Lower leg skin (tissue), 4 donors: Measurements from ENCODE around the gene LOXL3. TPM values are rescaled to one million over a fixed set of nuclear protein-coding genes. Genes with fewer than 3 reads are reported as not detected.

Experiments used
- DNase-seq, 2 donors: peaks; one replicate each; pipeline ENCODE4 v3.0.0-alpha.2; 2019; ENCODE audit warnings: low spot score in 2 of 2
- H3K4me3 ChIP-seq: fragments of 200-600 bp; sonication (generic); 2 replicates; pipeline ENCODE4 v1.5.1; 2017; ENCODE audit warnings: mild to moderate bottlenecking, low read depth; ENCODE audit not compliant: poor library complexity, severe bottlenecking
- CTCF ChIP-seq, 3 donors: fragments of 450-650 bp; IDR thresholded peaks; one replicate each; pipeline ENCODE4 v1.5.1; 2016; ENCODE audit warnings: antibody characterized with exemption in 3 of 3, mild to moderate bottlenecking in 3 of 3, moderate library complexity in 2 of 3
- POLR2A ChIP-seq, 2 donors: fragments of 450-650 bp; IDR thresholded peaks; one replicate each; pipeline ENCODE4 v1.6.1; 2016 to 2017; ENCODE audit warnings: antibody characterized with exemption in 2 of 2, mild to moderate bottlenecking in 1 of 2, moderate library complexity in 1 of 2
- WGBS, 2 donors: methylation state at CpG; one replicate each; pipeline ENCODE4 v1.1.5; 2018; 5-methylcytosine and 5-hydroxymethylcytosine counted together
- intact Hi-C: fragments of 100-400 bp; cut with DNase I; formaldehyde crosslinking; loops from one replicate; pipeline ENCODE4 v1.15.0; 2023; ENCODE audit warnings: low total_unique reads
- total RNA-seq, 4 donors: library from RNA; depleted of rRNA; stranded (reverse); fragments of >200 nt; gene quantifications; one replicate each; pipeline ENCODE4 v1.1.0, GENCODE V29; 2016

LOXL3 gene
- total RNA-seq, 4 donors from 2014 or later, result 0.17 to 2.5 (median 1.4) TPM

- no peak overlapping the region for H3K4me3 ChIP-seq
- TF ChIP-seq POLR2A (IDR thresholded peaks at IDR 0.05) (no peak), CTCF (IDR thresholded peaks at IDR 0.05) (no peak)
- intact Hi-C loops, result no loop called here
- 78 to 86% methylated on average over 4 of the region's 4 CpGs for WGBS, 2 donors
- DNase-seq, result no peak
Measured at GRCh38 chr2:74593826-74594772, 40.4 kb upstream of the LOXL3 start.

- WGBS, 2 donors, result 48 to 70% methylated on average over 2 of the region's 2 CpGs
- no peak for DNase-seq
- intact Hi-C loops, result loop anchor here (5.0 kb wide), 1 partner anchor 106 kb away; the partner anchor contains the start of genes CCDC142 and TTC31
- H3K4me3 ChIP-seq, result no peak overlapping the region
- TF ChIP-seq POLR2A (IDR thresholded peaks at IDR 0.05), result no peak
- no peak for TF ChIP-seq CTCF (IDR thresholded peaks at IDR 0.05)
Measured at GRCh38 chr2:74588664-74589063, 34.9 kb upstream of the LOXL3 start.

- DNase-seq, result peak; percentile 60 to 90
- intact Hi-C loops, result loop anchor here (5.0 kb wide), 1 partner anchor 105 kb away; the partner anchor contains the start of genes CCDC142 and TTC31
- H3K4me3 ChIP-seq, result no peak overlapping the region
- 26% methylated on average over 6 of the region's 6 CpGs for WGBS, 2 donors
- TF ChIP-seq POLR2A (IDR thresholded peaks at IDR 0.05), result no peak
- no peak for TF ChIP-seq CTCF (IDR thresholded peaks at IDR 0.05)
Measured at GRCh38 chr2:74587664-74588277, 34.0 kb upstream of the LOXL3 start.

- no peak for TF ChIP-seq POLR2A (IDR thresholded peaks at IDR 0.05)
- TF ChIP-seq CTCF (IDR thresholded peaks at IDR 0.05), result no peak
- intact Hi-C loops, result loop anchor here (5.0 kb wide), 1 partner anchor 103 kb away; the partner anchor contains the start of genes CCDC142 and TTC31
- peak in 1 of 2 donors; percentile 25 for DNase-seq
- WGBS, 2 donors, result 38 to 53% methylated on average over 4 of the region's 4 CpGs
- no peak overlapping the region for H3K4me3 ChIP-seq
Measured at GRCh38 chr2:74585406-74586185, 31.9 kb upstream of the LOXL3 start.

- intact Hi-C loops, result no loop called here
- WGBS, 2 donors, result 61 to 63% methylated on average over 2 of the region's 2 CpGs
- no peak for TF ChIP-seq CTCF (IDR thresholded peaks at IDR 0.05)
- no peak for TF ChIP-seq POLR2A (IDR thresholded peaks at IDR 0.05)
- no peak overlapping the region for H3K4me3 ChIP-seq
- DNase-seq, result no peak
Measured at GRCh38 chr2:74584088-74584645, 30.4 kb upstream of the LOXL3 start.
